ENCODE data around the gene VAT1.

DNA sequence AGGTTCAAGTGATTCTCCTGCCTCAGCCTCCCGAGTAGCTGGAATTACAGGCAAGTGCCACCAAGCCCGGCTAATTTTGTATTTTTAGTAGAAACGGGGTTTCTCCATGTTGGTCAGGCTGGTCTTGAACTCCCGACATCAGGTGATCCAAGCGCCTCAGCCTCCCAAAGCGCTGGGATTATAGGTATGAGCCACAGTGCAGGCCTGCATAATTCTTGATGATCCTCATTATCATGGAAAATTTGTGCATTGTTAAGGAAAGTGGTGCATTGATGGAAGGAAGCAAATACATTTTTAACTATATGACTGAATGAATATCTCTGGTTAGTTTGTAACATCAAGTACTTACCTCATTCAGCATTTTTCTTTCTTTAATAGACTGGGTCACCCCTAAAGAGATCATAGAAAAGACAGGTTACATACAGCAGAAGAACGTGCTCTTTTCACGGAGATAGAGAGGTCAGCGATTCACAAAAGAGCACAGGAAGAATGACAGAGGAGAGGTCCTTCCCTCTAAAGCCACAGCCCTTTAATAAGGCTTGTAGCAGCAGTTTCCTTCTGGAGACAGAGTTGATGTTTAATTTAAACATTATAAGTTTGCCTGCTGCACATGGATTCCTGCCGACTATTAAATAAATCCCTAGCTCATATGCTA lies 40.9 kb upstream of the VAT1 start:
- TF ChIP-seq POLR2A (IDR thresholded peaks at IDR 0.05; ENCODE audit: low read depth, low read length) (no peak), POLR2AphosphoS5 (IDR thresholded peaks at IDR 0.05; ENCODE audit: low read depth, low read length) (no peak), SPI1 (IDR thresholded peaks at IDR 0.05; ENCODE audit: low read depth, low read length) (no peak), TAF1 (IDR thresholded peaks at IDR 0.05; ENCODE audit: low read depth, low read length) (no peak), PAX5 (IDR thresholded peaks at IDR 0.05; ENCODE audit: insufficient read depth, low read length, severe bottlenecking) (no peak), POU2F2 (IDR thresholded peaks at IDR 0.05; ENCODE audit: low read depth, low read length) (no peak)

Measured in GM12891 (cell line).